Gastrocnemius medialis (tissue), 4 donors: ENCODE measurements around the gene FAM210A. TPM values are rescaled to one million over a fixed set of nuclear protein-coding genes. Genes with fewer than 3 reads are reported as not detected.

Experiments
- ATAC-seq, 2 donors: fragments of 150-250 bp; one replicate each; pipeline ENCODE4 v1.9.1; 2016
- DNase-seq, 2 donors: peaks; one replicate each; pipeline ENCODE4 v3.0.0-alpha.2; 2019
- H3K27ac ChIP-seq, 4 donors: fragments of 200-600 bp; sonication (generic); 1 replicate in 1 of 4; 2 replicates in 3 of 4; pipeline ENCODE4 v1.5.1; 2016 to 2018; ENCODE audit warnings: mild to moderate bottlenecking in 2 of 4, moderate library complexity in 1 of 4
- H3K27me3 ChIP-seq, 3 donors: fragments of 200-600 bp; sonication (generic) in 2 of 3; 1 replicate in 1 of 3; 2 replicates in 2 of 3; pipeline versions ENCODE4 v1.5.1 to v1.6.0; 2016 to 2019; ENCODE audit warnings: mild to moderate bottlenecking in 1 of 3, moderate library complexity in 1 of 3
- H3K36me3 ChIP-seq, 2 donors: fragments of 200-600 bp; sonication (generic) in 1 of 2; one replicate each; pipeline ENCODE4 v1.5.1; 2017 to 2018
- H3K4me1 ChIP-seq, 2 donors: fragments of 200-600 bp; sonication (generic) in 1 of 2; one replicate each; pipeline ENCODE4 v1.5.1; 2016 to 2017; ENCODE audit warnings: mild to moderate bottlenecking in 2 of 2
- H3K4me3 ChIP-seq, 4 donors: fragments of 200-600 bp; sonication (generic) in 3 of 4; 1 replicate in 1 of 4; 2 replicates in 3 of 4; pipeline ENCODE4 v1.5.1; 2016 to 2019; ENCODE audit warnings: mild to moderate bottlenecking in 2 of 4
- H3K9me3 ChIP-seq, 3 donors: fragments of 200-600 bp; sonication (generic) in 2 of 3; 1 replicate in 1 of 3; 2 replicates in 2 of 3; pipeline ENCODE4 v1.5.1; 2016 to 2019
- POLR2A ChIP-seq, 2 donors: fragments of 450-650 bp; IDR thresholded peaks; one replicate each; pipeline ENCODE4 v1.6.1; 2017; ENCODE audit warnings: antibody characterized with exemption in 2 of 2, mild to moderate bottlenecking in 2 of 2, moderate library complexity in 2 of 2
- in situ Hi-C, 4 donors: fragments of 200-750 bp; cut with MboI; loops; one replicate each; pipeline versions ENCODE4 v1.15.0 to v1.8.0; 2017; ENCODE audit warnings: low sequenced_read_pairs in 4 of 4
- intact Hi-C: fragments of 100-400 bp; cut with DNase I; formaldehyde crosslinking; loops from one replicate; pipeline ENCODE4 v1.15.1; 2023; ENCODE audit warnings: low total_unique reads
- total RNA-seq, 4 donors: library from RNA; depleted of rRNA; stranded (reverse); fragments of >200 nt; gene quantifications; one replicate each; pipeline versions ENCODE4 v1.1.0 to v1.2.3, GENCODE V29; 2016
- TF ChIP-seq, protein P1 (sequence below), 5 experiments: fragments of 450-650 bp in 3 of 5; fragments of 200-600 bp in 2 of 5; sonication (generic) in 2 of 5; IDR thresholded peaks in 4 of 5; conservative IDR thresholded peaks in 1 of 5; 1 replicate in 4 of 5; 2 replicates in 1 of 5; pipeline ENCODE4 v1.5.1; 2016 to 2019; ENCODE audit warnings: antibody characterized with exemption in 5 of 5, mild to moderate bottlenecking in 3 of 5, moderate library complexity in 3 of 5

Gene FAM210A
- total RNA-seq, 4 donors from 2014 or later: 7.8 to 23.1 (median 16.3) TPM

DNA sequence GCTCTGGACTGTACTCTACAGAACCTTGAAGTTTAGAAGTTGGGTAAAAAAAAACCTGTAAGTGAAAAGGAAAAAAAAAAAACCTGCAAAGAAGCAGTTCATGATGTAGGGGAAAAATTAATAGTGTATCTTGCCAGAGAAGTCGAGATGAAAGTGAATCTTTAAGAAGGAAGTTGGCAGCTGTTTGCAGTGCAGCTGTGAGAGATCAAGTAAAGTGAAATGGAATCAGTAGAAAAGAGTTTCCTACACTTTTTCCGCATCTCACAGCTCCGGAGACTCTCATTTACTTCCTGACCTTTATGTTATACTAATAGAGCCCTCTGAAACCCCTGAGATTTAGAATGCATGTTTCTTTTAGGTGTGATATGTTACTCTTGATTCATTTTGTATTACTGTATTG is 19.3 kb upstream of the FAM210A start:
- H3K9me3 ChIP-seq: no peaks in the 10 kb centered on the region
- H3K4me1 ChIP-seq: no peaks in the 10 kb centered on the region
- DNase-seq (no peak), ATAC-seq (no peak)
- no peak overlapping the region for H3K4me3 ChIP-seq
- no peaks in the 10 kb centered on the region for H3K27me3 ChIP-seq
- H3K27ac ChIP-seq: no peak overlapping the region
- TF ChIP-seq POLR2A (IDR thresholded peaks at IDR 0.05): no peak
- TF ChIP-seq, protein P1, sequence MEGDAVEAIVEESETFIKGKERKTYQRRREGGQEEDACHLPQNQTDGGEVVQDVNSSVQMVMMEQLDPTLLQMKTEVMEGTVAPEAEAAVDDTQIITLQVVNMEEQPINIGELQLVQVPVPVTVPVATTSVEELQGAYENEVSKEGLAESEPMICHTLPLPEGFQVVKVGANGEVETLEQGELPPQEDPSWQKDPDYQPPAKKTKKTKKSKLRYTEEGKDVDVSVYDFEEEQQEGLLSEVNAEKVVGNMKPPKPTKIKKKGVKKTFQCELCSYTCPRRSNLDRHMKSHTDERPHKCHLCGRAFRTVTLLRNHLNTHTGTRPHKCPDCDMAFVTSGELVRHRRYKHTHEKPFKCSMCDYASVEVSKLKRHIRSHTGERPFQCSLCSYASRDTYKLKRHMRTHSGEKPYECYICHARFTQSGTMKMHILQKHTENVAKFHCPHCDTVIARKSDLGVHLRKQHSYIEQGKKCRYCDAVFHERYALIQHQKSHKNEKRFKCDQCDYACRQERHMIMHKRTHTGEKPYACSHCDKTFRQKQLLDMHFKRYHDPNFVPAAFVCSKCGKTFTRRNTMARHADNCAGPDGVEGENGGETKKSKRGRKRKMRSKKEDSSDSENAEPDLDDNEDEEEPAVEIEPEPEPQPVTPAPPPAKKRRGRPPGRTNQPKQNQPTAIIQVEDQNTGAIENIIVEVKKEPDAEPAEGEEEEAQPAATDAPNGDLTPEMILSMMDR (IDR thresholded peaks at IDR 0.05 in 4 of 5, conservative IDR thresholded peaks at IDR 0.05 in 1 of 5): no peak
- intact Hi-C loops: no loop called here
- in situ Hi-C loops: loop anchor here in 3 of 4 donors (25.0 kb wide), 3 partner anchors 108 to 1033 kb away; partner anchors contain the start of genes CEP76 (in 1 of the 3) and PSMG2 (in 1 of the 3)
- H3K36me3 ChIP-seq: peaks cover 2 to 68% of the 10 kb centered on the region in 2 donors

DNA sequence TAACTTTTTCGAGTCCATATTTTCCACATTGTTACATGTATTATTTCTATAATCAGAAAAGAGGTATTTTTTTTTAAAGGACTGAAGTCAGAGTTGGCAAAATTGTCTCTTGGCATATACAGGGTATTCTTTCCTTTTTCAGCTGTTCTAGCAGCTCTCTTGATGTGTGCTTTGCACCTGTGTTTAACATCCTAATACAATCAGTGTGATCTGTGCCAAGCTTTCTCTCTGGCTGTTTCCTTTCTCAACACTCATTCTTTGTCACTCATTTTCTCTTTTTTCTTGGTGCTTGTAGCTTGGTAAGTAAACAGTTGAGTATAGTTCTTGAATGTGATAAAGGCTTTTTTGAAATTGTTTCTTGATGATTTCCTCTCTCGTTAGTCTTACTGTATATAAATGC is 9.3 kb upstream of the FAM210A start:
- intact Hi-C loops: no loop called here
- H3K9me3 ChIP-seq: no peaks in the 10 kb centered on the region
- no peak for TF ChIP-seq POLR2A (IDR thresholded peaks at IDR 0.05)
- TF ChIP-seq, protein P1 (IDR thresholded peaks at IDR 0.05 in 4 of 5, conservative IDR thresholded peaks at IDR 0.05 in 1 of 5): no peak

DNA sequence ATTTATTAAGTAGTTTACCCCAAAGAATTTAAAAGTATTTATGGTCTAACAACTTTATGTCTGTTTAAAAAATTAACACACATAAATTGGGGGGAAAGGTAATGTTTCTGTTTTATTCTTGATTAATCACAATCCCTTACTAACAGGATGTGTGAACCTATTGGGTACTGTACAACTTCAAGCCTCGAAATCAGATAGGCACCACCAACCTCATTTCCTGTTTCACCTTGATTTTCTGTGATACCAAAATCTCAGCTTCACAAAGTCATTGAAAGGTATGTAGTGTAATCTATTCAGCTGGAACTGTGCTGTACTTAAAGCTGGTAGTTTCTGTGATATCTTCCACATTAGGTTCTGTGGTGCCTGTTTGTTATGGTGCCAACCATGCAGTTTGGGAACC is 4.1 kb upstream of the FAM210A start:
- Histone ChIP-seq H3K27ac (no peak overlapping the region), H3K27me3 (no peaks in the 10 kb centered on the region), H3K9me3 (no peaks in the 10 kb centered on the region), H3K4me1 (peaks cover 18 to 23% of the 10 kb centered on the region in 2 donors), H3K4me3 (no peak overlapping the region), H3K36me3 (peaks cover 0 to 33% of the 10 kb centered on the region in 2 donors)
- in situ Hi-C loops: loop anchor here in 3 of 4 donors (25.0 kb wide), 3 partner anchors 93 to 1018 kb away; partner anchors contain the start of genes CEP76 (in 1 of the 3) and PSMG2 (in 1 of the 3)
- intact Hi-C loops: no loop called here
- TF ChIP-seq POLR2A (IDR thresholded peaks at IDR 0.05): no peak
- TF ChIP-seq, protein P1 (IDR thresholded peaks at IDR 0.05 in 4 of 5, conservative IDR thresholded peaks at IDR 0.05 in 1 of 5): no peak
- no peak for DNase-seq
- ATAC-seq: no peak

More for the DNA sequence above, 9.3 kb upstream of the FAM210A start:
- Histone ChIP-seq H3K27ac (no peak overlapping the region), H3K36me3 (peaks cover 0 to 74% of the 10 kb centered on the region in 2 donors), H3K4me3 (no peak overlapping the region), H3K27me3 (no peaks in the 10 kb centered on the region), H3K4me1 (no peaks in the 10 kb centered on the region)
- DNase-seq: no peak
- ATAC-seq: no peak
- in situ Hi-C loops: loop anchor here in 3 of 4 donors (25.0 kb wide), 3 partner anchors 98 to 1023 kb away; partner anchors contain the start of genes CEP76 (in 1 of the 3) and PSMG2 (in 1 of the 3)

DNA sequence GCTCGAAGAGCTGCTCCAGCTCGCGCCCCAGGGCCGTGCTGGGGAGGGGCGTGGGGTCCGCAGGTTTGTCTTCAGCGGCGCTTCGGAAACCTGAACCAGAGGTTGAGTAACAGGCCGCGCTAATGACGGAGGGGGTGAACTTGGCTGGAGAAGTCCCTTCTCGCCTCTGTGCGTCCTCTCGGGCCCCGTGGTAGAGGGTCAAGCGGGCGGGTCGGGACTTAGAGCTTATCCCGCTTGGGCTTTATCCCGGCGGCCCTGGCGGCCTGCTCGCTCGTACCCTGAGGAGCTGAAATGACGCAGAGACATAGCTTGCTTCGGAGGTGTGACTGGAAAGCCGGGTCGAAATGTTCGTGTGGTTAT is 594 bp upstream of the FAM210A start:
- no peaks in the 10 kb centered on the region for H3K36me3 ChIP-seq
- intact Hi-C loops: loop anchor here (1.0 to 10.0 kb wide), 7 partner anchors 112 to 1352 kb away; partner anchors contain the start of genes AFG3L2, CEP192, CEP76 and LDLRAD4

More for the DNA sequence above, 594 bp upstream of the FAM210A start:
- ATAC-seq: peak; percentile 64 to 79
- Histone ChIP-seq H3K4me1 (peaks cover 25 to 34% of the 10 kb centered on the region in 2 donors), H3K27me3 (no peaks in the 10 kb centered on the region), H3K4me3 (peak overlapping the region; percentile 74 to 88 (median 81)), H3K9me3 (no peaks in the 10 kb centered on the region), H3K27ac (peak overlapping the region; percentile 93 to 98 (median 96))
- DNase-seq: peak; percentile 40 to 72
- TF ChIP-seq, protein P1 (IDR thresholded peaks at IDR 0.05 in 4 of 5, conservative IDR thresholded peaks at IDR 0.05 in 1 of 5): no peak
- no peak for TF ChIP-seq POLR2A (IDR thresholded peaks at IDR 0.05)
- in situ Hi-C loops: loop anchor here in 3 of 4 donors (10.0 to 25.0 kb wide), 4 partner anchors 90 to 1015 kb away; partner anchors contain the start of genes CEP76 (in 1 of the 3) and PSMG2 (in 1 of the 3)
